Sigmoid colon (tissue), 4 donors: Measurements from ENCODE around the gene MT1A.

Experiments used
- EP300 ChIP-seq, 4 donors: sonication (generic); formaldehyde crosslinking; IDR thresholded peaks; one replicate each; pipeline ENCODE4 v1.6.1; 2017; ENCODE audit warnings: antibody characterized with exemption in 4 of 4
- POLR2A ChIP-seq, 2 donors: fragments of 450-650 bp; IDR thresholded peaks; one replicate each; pipeline ENCODE4 v1.6.1; 2016; ENCODE audit warnings: antibody characterized with exemption in 2 of 2, mild to moderate bottlenecking in 2 of 2, moderate library complexity in 2 of 2
- POLR2AphosphoS5 ChIP-seq, 4 donors: sonication (generic); formaldehyde crosslinking; IDR thresholded peaks; one replicate each; pipeline ENCODE4 v1.6.1; 2017; ENCODE audit warnings: antibody characterized with exemption in 4 of 4
- TF ChIP-seq, protein P1 (sequence below), 4 experiments: fragments of 450-650 bp in 3 of 4; fragments of 200-600 bp in 1 of 4; IDR thresholded peaks; one replicate each; pipeline ENCODE4 v1.5.1; 2016 to 2019; ENCODE audit warnings: antibody characterized with exemption in 4 of 4, mild to moderate bottlenecking in 3 of 4, moderate library complexity in 2 of 4

- TF ChIP-seq POLR2A (IDR thresholded peaks at IDR 0.05): no peak
- TF ChIP-seq, protein P1, sequence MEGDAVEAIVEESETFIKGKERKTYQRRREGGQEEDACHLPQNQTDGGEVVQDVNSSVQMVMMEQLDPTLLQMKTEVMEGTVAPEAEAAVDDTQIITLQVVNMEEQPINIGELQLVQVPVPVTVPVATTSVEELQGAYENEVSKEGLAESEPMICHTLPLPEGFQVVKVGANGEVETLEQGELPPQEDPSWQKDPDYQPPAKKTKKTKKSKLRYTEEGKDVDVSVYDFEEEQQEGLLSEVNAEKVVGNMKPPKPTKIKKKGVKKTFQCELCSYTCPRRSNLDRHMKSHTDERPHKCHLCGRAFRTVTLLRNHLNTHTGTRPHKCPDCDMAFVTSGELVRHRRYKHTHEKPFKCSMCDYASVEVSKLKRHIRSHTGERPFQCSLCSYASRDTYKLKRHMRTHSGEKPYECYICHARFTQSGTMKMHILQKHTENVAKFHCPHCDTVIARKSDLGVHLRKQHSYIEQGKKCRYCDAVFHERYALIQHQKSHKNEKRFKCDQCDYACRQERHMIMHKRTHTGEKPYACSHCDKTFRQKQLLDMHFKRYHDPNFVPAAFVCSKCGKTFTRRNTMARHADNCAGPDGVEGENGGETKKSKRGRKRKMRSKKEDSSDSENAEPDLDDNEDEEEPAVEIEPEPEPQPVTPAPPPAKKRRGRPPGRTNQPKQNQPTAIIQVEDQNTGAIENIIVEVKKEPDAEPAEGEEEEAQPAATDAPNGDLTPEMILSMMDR (IDR thresholded peaks at IDR 0.05): no peak
- TF ChIP-seq POLR2AphosphoS5 (IDR thresholded peaks at IDR 0.05): no peak
- no peak for TF ChIP-seq EP300 (IDR thresholded peaks at IDR 0.05)
Measured at GRCh38 chr16:56658327-56658875, 19.9 kb downstream of the MT1A start.
